ENCODE measurements around the gene SCD. TPM values are rescaled to one million over a fixed set of nuclear protein-coding genes. Genes with fewer than 3 reads are reported as not detected.
A peak's percentile ranks its signal among the peaks of the same experiment; 100 is the strongest.

Gene SCD
- total and polyA plus RNA-seq, 9 of the 15 experiments (the other 6 are each of a cell fraction or from before 2014, with no cell fraction given): 114 to 486 (median 188) TPM

- no peak for TF ChIP-seq ZNF197 (CRISPR knock-in tag; IDR thresholded peaks at IDR 0.05; ENCODE audit: low read depth)
- 0 out of 4 replicates have a peak, but pooled peaks of 1 of the 2 experiments have one; percentile 3 for TF ChIP-seq RAD21 (CRISPR knock-in tag; conservative IDR thresholded peaks at IDR 0.05 in 1 of 2, IDR thresholded peaks at IDR 0.05 in 1 of 2)
- 0 out of 2 replicates have a peak, but pooled peaks have one; percentile 18 for TF ChIP-seq ILF3 (IDR thresholded peaks at IDR 0.05; ENCODE audit: borderline replicate concordance)
- peak; percentile 82; the same call in 1 of the 2 replicates for TF ChIP-seq NR1H2 (CRISPR knock-in tag; IDR thresholded peaks at IDR 0.05)
- no peak for TF ChIP-seq RBM14 (IDR thresholded peaks at IDR 0.05; ENCODE audit: borderline replicate concordance, insufficient read depth, low read depth, low read length)
- no peak for TF ChIP-seq CXXC5 (CRISPR knock-in tag; IDR thresholded peaks at IDR 0.05)
- TF ChIP-seq CHD4 (IDR thresholded peaks at IDR 0.05; ENCODE audit: insufficient read depth, insufficient replicate concordance, low read depth, low read length, poor library complexity, severe bottlenecking): no peak
- TF ChIP-seq SOX6 (IDR thresholded peaks at IDR 0.05): 0 out of 2 replicates have a peak, but pooled peaks have one; percentile 12
- peak; percentile 91 for TF ChIP-seq RAD51 (IDR thresholded peaks at IDR 0.05; ENCODE audit: borderline replicate concordance, low read depth)
- TF ChIP-seq NCOR1 (IDR thresholded peaks at IDR 0.05): peak; percentile 49
- TF ChIP-seq NFIC (IDR thresholded peaks at IDR 0.05): peak; percentile 49; the same call in 1 of the 2 replicates
- no peak for TF ChIP-seq CTCFL (IDR thresholded peaks at IDR 0.05; ENCODE audit: borderline replicate concordance, insufficient read depth, low read depth, low read length, poor library complexity, severe bottlenecking)
- TF ChIP-seq JUND (IDR thresholded peaks at IDR 0.05; ENCODE audit: borderline replicate concordance, low read depth, low read length): peak; percentile 60; the same call in 1 of the 2 replicates
- TF ChIP-seq JUND (tag; IDR thresholded peaks at IDR 0.05; ENCODE audit: borderline replicate concordance, low read depth, low read length): no peak; the same call in 2 of the 3 replicates
- TF ChIP-seq IRF1 (CRISPR knock-in tag; IDR thresholded peaks at IDR 0.05; ENCODE audit: borderline replicate concordance): no peak
- TF ChIP-seq ZFP91 (CRISPR knock-in tag; IDR thresholded peaks at IDR 0.05): peak; percentile 73
- TF ChIP-seq POLR3A (IDR thresholded peaks at IDR 0.05; ENCODE audit: borderline replicate concordance, extremely low read depth, insufficient read depth, insufficient read length): no peak
- TF ChIP-seq POLR2AphosphoS5 (IDR thresholded peaks at IDR 0.05; ENCODE audit: control insufficient read depth, insufficient read depth, low read depth, low read length): peak; percentile 37; the same call in 1 of the 2 replicates
- peak; percentile 36; the same call in 1 of the 2 replicates for TF ChIP-seq HDAC2 (IDR thresholded peaks at IDR 0.05)
- TF ChIP-seq RCOR1 (IDR thresholded peaks at IDR 0.05; ENCODE audit: borderline replicate concordance in 1 of 2, low read depth in 2 of 2, low read length in 2 of 2): peak in 1 of 2 experiments; percentile 32; a peak in 1 of 4 replicates
- TF ChIP-seq KHSRP (IDR thresholded peaks at IDR 0.05): no peak
These were observed 17.8 kb downstream of the SCD start (continued) for GRCh38 chr10:100364735-100365391.
